Panc1 (cell line): ENCODE measurements around the gene ADPGK. TPM values are rescaled to one million over a fixed set of nuclear protein-coding genes. Genes with fewer than 3 reads are reported as not detected.

Experiments used
- ATAC-seq: fragments of 200-7000 bp; cut with Tn5 transposase; 2 replicates; pipeline ENCODE4 v1.9.1; 2020; ENCODE audit warnings: mild to moderate bottlenecking, moderate library complexity
- BruUV-seq: library from RNA; stranded (reverse); fragments of 400-500 nt; replicated peaks from 2 replicates; lab custom pipeline; 2021; lab: Mats Ljungman, UMichigan
- CTCF ChIA-PET: fragments of 300-600 bp; sonication (Branson Sonifier 250); formaldehyde crosslinking; loops from one replicate; lab custom pipeline; 2022; ENCODE audit warnings: antibody characterized with exemption; lab: Charles Lee
- POLR2A ChIA-PET: fragments of 300-600 bp; sonication (Branson Sonifier 250); formaldehyde crosslinking; loops from one replicate; lab custom pipeline; 2022; ENCODE audit warnings: antibody characterized with exemption; lab: Charles Lee
- DNase-seq: peaks from one replicate; pipeline ENCODE4 v3.0.0-alpha.2; 2010; ENCODE audit warnings: low read depth, low spot score
- H3K27ac ChIP-seq: 2 replicates; pipeline ENCODE4 v1.5.1; 2011; ENCODE audit warnings: mild to moderate bottlenecking, low read length, inconsistent platforms
- H3K27me3 ChIP-seq: fragments of 200-500 bp; sonication (Bioruptor generic); 2 replicates; pipeline ENCODE4 v1.6.0; 2014; ENCODE audit warnings: low read length, inconsistent platforms; ENCODE audit not compliant: control insufficient read depth, insufficient read depth
- H3K36me3 ChIP-seq: fragments of 200-500 bp; sonication (Bioruptor generic); 2 replicates; pipeline ENCODE4 v1.5.1; 2014; ENCODE audit warnings: inconsistent platforms, mild to moderate bottlenecking, low read length, moderate library complexity; ENCODE audit not compliant: control insufficient read depth, insufficient read depth
- H3K4me1 ChIP-seq: 2 replicates; pipeline ENCODE4 v1.5.1; 2011; ENCODE audit warnings: inconsistent platforms, mild to moderate bottlenecking, low read length, moderate library complexity; ENCODE audit not compliant: control insufficient read depth, insufficient read depth
- H3K4me3 ChIP-seq, 2 experiments: 2 replicates each; pipeline ENCODE4 v1.5.1; 2011 to 2012; ENCODE audit warnings: low read depth in 2 of 2, low read length in 2 of 2, mild to moderate bottlenecking in 2 of 2, inconsistent platforms in 1 of 2, moderate library complexity in 1 of 2
- H3K9me3 ChIP-seq: fragments of 200-500 bp; sonication (Bioruptor generic); 2 replicates; pipeline ENCODE4 v1.5.1; 2014; ENCODE audit warnings: low read depth, mild to moderate bottlenecking, inconsistent platforms, low read length, moderate library complexity; ENCODE audit not compliant: control insufficient read depth, insufficient read depth
- POLR2AphosphoS5 ChIP-seq: IDR thresholded peaks from 2 replicates; pipeline ENCODE4 v1.6.1; 2012; ENCODE audit warnings: mild to moderate bottlenecking, low read depth, low read length, moderate library complexity
- SIN3A ChIP-seq: IDR thresholded peaks from 2 replicates; pipeline ENCODE4 v1.6.1; 2012; ENCODE audit warnings: low read depth, mild to moderate bottlenecking, low read length, moderate library complexity, borderline replicate concordance; ENCODE audit not compliant: insufficient read depth
- TCF7L2 ChIP-seq: IDR thresholded peaks from 2 replicates; pipeline ENCODE4 v1.6.1; 2011; ENCODE audit warnings: mild to moderate bottlenecking, low read depth, low read length, inconsistent platforms
- in situ Hi-C: cut with HindIII; loops from 2 replicates; pipeline ENCODE4 v1.10.0; 2016; ENCODE audit warnings: low sequenced_read_pairs, low pct_unique_long_range_greater_than_20kb
- intact Hi-C: fragments of 100-400 bp; cut with micrococcal nuclease; formaldehyde crosslinking; loops from one replicate; pipeline ENCODE4 v1.10.0; 2022; ENCODE audit not compliant: unreplicated experiment
- total RNA-seq: library from RNA; stranded (reverse); gene quantifications from one replicate; pipeline ENCODE4 v1.2.1, GENCODE V29; 2021; ENCODE audit not compliant: unreplicated experiment
- TF ChIP-seq, protein P1 (sequence below), 2 experiments: IDR thresholded peaks; 2 replicates each; pipeline ENCODE4 v1.6.1; 2011 to 2012; ENCODE audit warnings: low read depth in 2 of 2, control low read depth in 1 of 2, low read length in 1 of 2, mild to moderate bottlenecking in 1 of 2, moderate library complexity in 1 of 2; ENCODE audit not compliant: insufficient read depth in 1 of 2
- TF ChIP-seq, protein P2 (sequence below): fragments of 450-650 bp; IDR thresholded peaks from 2 replicates; pipeline ENCODE4 v1.5.1; 2017; ENCODE audit warnings: mild to moderate bottlenecking

ADPGK gene
- total RNA-seq, 1 experiment from 2014 or later = 63.1 TPM

DNA sequence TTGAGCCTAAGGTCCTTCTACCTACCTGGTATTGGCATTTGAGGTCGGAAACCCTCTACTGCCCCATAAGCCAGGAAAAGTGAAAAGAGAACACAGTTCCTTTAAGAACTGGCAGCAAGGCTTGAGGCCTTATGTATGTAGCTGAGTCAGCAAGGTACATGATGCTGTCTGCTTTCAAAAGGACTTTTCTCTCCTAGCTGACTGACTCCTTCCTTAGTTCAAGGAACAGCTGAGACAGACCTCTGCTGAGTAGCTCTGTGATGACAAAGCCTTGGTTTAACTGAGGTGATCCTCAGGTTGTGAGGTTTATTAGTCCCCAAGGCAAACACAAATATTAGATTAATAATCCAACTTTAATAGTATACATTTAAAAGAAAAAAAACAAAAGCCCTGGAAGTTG is 45.8 kb downstream of the ADPGK start:
- BruUV-seq = no TSS peak
- no peak for DNase-seq
- in situ Hi-C loops = no loop called here
- no peak for ATAC-seq
- no peak overlapping the region for H3K4me3 ChIP-seq
- no peaks in the 10 kb centered on the region for H3K9me3 ChIP-seq
- POLR2A ChIA-PET = no interaction called here
- H3K27me3 ChIP-seq = no peaks in the 10 kb centered on the region
- CTCF ChIA-PET = no interaction called here
- no peaks in the 10 kb centered on the region for H3K36me3 ChIP-seq
- no peak overlapping the region for H3K27ac ChIP-seq
- intact Hi-C loops = loop anchor here (5.0 kb wide), 1 partner anchor 435 kb away; no protein-coding TSS in a partner anchor
- TF ChIP-seq SIN3A (no peak), POLR2AphosphoS5 (no peak), TCF7L2 (no peak)
- TF ChIP-seq, protein P1, sequence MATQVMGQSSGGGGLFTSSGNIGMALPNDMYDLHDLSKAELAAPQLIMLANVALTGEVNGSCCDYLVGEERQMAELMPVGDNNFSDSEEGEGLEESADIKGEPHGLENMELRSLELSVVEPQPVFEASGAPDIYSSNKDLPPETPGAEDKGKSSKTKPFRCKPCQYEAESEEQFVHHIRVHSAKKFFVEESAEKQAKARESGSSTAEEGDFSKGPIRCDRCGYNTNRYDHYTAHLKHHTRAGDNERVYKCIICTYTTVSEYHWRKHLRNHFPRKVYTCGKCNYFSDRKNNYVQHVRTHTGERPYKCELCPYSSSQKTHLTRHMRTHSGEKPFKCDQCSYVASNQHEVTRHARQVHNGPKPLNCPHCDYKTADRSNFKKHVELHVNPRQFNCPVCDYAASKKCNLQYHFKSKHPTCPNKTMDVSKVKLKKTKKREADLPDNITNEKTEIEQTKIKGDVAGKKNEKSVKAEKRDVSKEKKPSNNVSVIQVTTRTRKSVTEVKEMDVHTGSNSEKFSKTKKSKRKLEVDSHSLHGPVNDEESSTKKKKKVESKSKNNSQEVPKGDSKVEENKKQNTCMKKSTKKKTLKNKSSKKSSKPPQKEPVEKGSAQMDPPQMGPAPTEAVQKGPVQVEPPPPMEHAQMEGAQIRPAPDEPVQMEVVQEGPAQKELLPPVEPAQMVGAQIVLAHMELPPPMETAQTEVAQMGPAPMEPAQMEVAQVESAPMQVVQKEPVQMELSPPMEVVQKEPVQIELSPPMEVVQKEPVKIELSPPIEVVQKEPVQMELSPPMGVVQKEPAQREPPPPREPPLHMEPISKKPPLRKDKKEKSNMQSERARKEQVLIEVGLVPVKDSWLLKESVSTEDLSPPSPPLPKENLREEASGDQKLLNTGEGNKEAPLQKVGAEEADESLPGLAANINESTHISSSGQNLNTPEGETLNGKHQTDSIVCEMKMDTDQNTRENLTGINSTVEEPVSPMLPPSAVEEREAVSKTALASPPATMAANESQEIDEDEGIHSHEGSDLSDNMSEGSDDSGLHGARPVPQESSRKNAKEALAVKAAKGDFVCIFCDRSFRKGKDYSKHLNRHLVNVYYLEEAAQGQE (IDR thresholded peaks at IDR 0.05; ENCODE audit: insufficient read depth in 1 of 2, low read depth in 2 of 2, low read length in 1 of 2) = no peak
- TF ChIP-seq, protein P2, sequence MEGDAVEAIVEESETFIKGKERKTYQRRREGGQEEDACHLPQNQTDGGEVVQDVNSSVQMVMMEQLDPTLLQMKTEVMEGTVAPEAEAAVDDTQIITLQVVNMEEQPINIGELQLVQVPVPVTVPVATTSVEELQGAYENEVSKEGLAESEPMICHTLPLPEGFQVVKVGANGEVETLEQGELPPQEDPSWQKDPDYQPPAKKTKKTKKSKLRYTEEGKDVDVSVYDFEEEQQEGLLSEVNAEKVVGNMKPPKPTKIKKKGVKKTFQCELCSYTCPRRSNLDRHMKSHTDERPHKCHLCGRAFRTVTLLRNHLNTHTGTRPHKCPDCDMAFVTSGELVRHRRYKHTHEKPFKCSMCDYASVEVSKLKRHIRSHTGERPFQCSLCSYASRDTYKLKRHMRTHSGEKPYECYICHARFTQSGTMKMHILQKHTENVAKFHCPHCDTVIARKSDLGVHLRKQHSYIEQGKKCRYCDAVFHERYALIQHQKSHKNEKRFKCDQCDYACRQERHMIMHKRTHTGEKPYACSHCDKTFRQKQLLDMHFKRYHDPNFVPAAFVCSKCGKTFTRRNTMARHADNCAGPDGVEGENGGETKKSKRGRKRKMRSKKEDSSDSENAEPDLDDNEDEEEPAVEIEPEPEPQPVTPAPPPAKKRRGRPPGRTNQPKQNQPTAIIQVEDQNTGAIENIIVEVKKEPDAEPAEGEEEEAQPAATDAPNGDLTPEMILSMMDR = no peak
- H3K4me1 ChIP-seq = no peaks in the 10 kb centered on the region

DNA sequence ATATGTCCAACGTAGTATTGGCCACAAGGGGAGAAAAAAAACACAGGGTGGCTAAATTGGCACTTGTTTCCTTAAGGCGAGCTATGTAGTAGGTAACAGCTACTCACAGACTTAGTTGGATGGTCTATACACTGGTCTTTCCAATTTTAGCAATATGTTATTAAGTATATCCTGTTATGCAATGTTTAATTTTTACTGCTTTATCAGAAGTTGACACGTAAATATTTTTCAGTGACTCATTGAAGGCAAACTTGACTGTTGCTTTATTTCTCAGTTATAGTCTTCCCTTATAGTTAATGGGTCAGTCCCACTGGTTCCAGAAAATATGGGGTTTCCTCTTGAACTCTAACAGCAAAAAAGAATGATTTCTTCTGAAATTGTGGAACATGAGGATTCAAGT is 46.5 kb downstream of the ADPGK start:
- Histone ChIP-seq H3K27ac (no peak overlapping the region), H3K36me3 (no peaks in the 10 kb centered on the region), H3K27me3 (no peaks in the 10 kb centered on the region), H3K9me3 (no peaks in the 10 kb centered on the region), H3K4me1 (no peaks in the 10 kb centered on the region), H3K4me3 (no peak overlapping the region)
- in situ Hi-C loops = no loop called here
- intact Hi-C loops = loop anchor here (5.0 kb wide), 1 partner anchor 435 kb away; no protein-coding TSS in a partner anchor
- no peak for TF ChIP-seq POLR2AphosphoS5
- TF ChIP-seq, protein P2 = no peak
- TF ChIP-seq, protein P1 (IDR thresholded peaks at IDR 0.05; ENCODE audit: insufficient read depth in 1 of 2, low read depth in 2 of 2, low read length in 1 of 2) = no peak
- no peak for TF ChIP-seq SIN3A
- no peak for TF ChIP-seq TCF7L2
- CTCF ChIA-PET = interaction anchor here (0.5 kb wide), 1 partner anchor 344 kb away, joined by 4 read pairs; no protein-coding TSS in a partner anchor
- POLR2A ChIA-PET = no interaction called here
- no TSS peak for BruUV-seq
- ATAC-seq = no peak
- no peak for DNase-seq
